Suprapubic skin (tissue), 3 donors: ENCODE data around the gene LIPG.

Experiments
- EP300 ChIP-seq: sonication (generic); formaldehyde crosslinking; IDR thresholded peaks from one replicate; pipeline ENCODE4 v1.6.1; 2017; ENCODE audit warnings: antibody characterized with exemption
- POLR2A ChIP-seq, 2 donors: fragments of 450-650 bp; IDR thresholded peaks; one replicate each; pipeline ENCODE4 v1.6.1; 2017; ENCODE audit warnings: antibody characterized with exemption in 2 of 2, mild to moderate bottlenecking in 2 of 2, moderate library complexity in 2 of 2
- TF ChIP-seq, protein P1 (sequence below), 2 donors: fragments of 200-600 bp in 1 of 2; fragments of 450-650 bp in 1 of 2; sonication (generic) in 1 of 2; IDR thresholded peaks; one replicate each; pipeline ENCODE4 v1.5.1; 2016 to 2019; ENCODE audit warnings: antibody characterized with exemption in 2 of 2, mild to moderate bottlenecking in 1 of 2, moderate library complexity in 1 of 2

DNA sequence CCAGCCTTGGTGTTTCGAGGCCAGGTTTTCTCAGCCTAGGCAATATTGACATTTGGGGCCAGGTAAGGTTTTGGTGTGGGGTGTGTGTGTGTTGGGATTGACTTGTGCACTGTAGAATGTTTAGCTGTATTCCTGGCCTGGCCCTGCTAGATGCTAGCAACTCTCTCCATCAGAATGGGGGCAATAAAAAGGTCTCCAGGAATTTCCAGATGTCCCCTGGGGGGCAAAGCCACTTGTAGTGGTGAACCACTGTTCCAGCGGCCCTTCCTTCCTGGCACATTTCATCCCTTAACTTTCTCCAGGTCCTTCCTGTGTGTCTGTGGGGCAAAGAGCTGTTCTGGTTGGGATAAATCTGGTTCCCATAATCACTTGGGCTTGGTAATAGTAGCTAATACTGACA is 12.0 kb downstream of the LIPG start:
- TF ChIP-seq, protein P1, sequence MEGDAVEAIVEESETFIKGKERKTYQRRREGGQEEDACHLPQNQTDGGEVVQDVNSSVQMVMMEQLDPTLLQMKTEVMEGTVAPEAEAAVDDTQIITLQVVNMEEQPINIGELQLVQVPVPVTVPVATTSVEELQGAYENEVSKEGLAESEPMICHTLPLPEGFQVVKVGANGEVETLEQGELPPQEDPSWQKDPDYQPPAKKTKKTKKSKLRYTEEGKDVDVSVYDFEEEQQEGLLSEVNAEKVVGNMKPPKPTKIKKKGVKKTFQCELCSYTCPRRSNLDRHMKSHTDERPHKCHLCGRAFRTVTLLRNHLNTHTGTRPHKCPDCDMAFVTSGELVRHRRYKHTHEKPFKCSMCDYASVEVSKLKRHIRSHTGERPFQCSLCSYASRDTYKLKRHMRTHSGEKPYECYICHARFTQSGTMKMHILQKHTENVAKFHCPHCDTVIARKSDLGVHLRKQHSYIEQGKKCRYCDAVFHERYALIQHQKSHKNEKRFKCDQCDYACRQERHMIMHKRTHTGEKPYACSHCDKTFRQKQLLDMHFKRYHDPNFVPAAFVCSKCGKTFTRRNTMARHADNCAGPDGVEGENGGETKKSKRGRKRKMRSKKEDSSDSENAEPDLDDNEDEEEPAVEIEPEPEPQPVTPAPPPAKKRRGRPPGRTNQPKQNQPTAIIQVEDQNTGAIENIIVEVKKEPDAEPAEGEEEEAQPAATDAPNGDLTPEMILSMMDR (IDR thresholded peaks at IDR 0.05): no peak
- TF ChIP-seq EP300 (no peak), POLR2A (IDR thresholded peaks at IDR 0.05) (no peak)
